ENCODE results near the gene TPTE2.
"Not testable (repeated sequence)": the region's sequence is repeated elsewhere in the genome, so short reads cannot be mapped to it uniquely, and the experiment has no call there.

TPTE2 gene

GRCh38 chr13:19561585-19561984, 253 bp upstream of the TPTE2 start:
- no peak for DNase-seq

GRCh38 chr13:19560672-19561071, 660 bp downstream of the TPTE2 start:
- not testable (repeated sequence) for DNase-seq

- not testable (repeated sequence) for DNase-seq
Observed at GRCh38 chr13:19559739-19560138, 1.6 kb downstream of the TPTE2 start.

- not testable (repeated sequence) for DNase-seq
Observed at GRCh38 chr13:19557287-19557686, 4.0 kb downstream of the TPTE2 start.

GRCh38 chr13:19549245-19549644, 12.1 kb downstream of the TPTE2 start:
- not testable (repeated sequence) for DNase-seq

GRCh38 chr13:19525634-19526033, 35.7 kb downstream of the TPTE2 start:
- not testable (repeated sequence) for DNase-seq

GRCh38 chr13:19519049-19519448, 42.3 kb downstream of the TPTE2 start:
- DNase-seq, result no peak

GRCh38 chr13:19507623-19508022, 53.7 kb downstream of the TPTE2 start:
- not testable (repeated sequence) for DNase-seq

- DNase-seq, result not testable (repeated sequence)
Observed at GRCh38 chr13:19460126-19460525, 101.2 kb downstream of the TPTE2 start.

- DNase-seq, result not testable (repeated sequence)
Observed at GRCh38 chr13:19439056-19439686, 122.2 kb downstream of the TPTE2 start.

- DNase-seq, result not testable (repeated sequence)
Observed at GRCh38 chr13:19437780-19438179, 123.6 kb downstream of the TPTE2 start.

GRCh38 chr13:19422236-19422635, 139.1 kb downstream of the TPTE2 start:
- not testable (repeated sequence) for DNase-seq

- not testable (repeated sequence) for DNase-seq
Observed at GRCh38 chr13:19412494-19412893, 148.8 kb downstream of the TPTE2 start.

- not testable (repeated sequence) for DNase-seq
Observed at GRCh38 chr13:19382746-19383511, 178.4 kb downstream of the TPTE2 start.

- DNase-seq, result no peak
Observed at GRCh38 chr13:19382111-19382510, 179.2 kb downstream of the TPTE2 start.

Data from 8988T (cell line).